ENCODE measurements around the gene PEX6. TPM values are rescaled to one million over a fixed set of nuclear protein-coding genes. Genes with fewer than 3 reads are reported as not detected.
"Not testable (repeated sequence)": the region's sequence is repeated elsewhere in the genome, so short reads cannot be mapped to it uniquely, and the experiment has no call there.

Gene PEX6
- total RNA-seq, 1 experiment from 2014 or later: 13.8 TPM

GRCh38 chr6:43001843-43002242, 22.9 kb upstream of the PEX6 start:
- DNase-seq (ENCODE audit: low read depth): no peak

DNA sequence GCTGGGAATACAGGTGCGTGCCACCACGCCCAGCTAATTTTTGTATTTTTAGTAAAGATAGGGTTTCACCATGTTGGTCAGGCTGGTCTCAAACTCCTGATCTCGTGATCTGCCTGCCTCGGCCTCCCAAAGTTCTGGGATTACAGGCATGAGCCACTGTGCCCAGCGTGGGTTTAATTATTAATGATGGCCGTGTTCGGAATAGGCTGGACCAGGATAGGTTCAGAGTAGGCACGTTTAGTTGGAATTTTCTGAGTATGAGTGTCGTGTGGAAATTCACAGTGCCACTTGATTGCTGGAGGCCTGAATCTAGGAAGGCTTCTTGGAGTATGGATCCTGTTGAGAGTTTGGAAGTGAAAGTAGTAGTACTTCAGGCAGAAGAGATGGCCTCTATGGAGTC, 19.2 kb upstream of the PEX6 start:
- DNase-seq (ENCODE audit: low read depth): not testable (repeated sequence)

DNA sequence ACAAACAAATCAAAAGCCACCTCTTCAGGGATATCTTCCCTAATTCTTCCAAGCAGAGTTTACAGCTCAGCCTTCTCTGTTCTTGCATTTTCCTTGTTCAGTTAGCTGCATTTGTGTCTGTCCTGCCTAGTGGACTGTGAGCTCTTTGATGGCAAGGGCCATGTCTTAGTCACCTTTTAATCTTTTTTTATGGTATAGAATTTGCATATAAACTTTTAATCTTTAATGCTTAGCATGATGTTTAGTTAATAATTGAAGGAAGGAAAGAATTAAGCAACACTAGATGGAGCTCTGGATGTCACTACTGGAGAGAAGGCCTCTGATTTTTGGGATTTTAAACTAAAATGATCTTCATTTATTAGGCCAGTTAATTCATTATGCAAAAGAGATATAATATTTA, 17.5 kb upstream of the PEX6 start:
- DNase-seq (ENCODE audit: low read depth): no peak

- no peak for DNase-seq (ENCODE audit: low read depth)
Measured at GRCh38 chr6:42993445-42993844, 14.5 kb upstream of the PEX6 start.

DNA sequence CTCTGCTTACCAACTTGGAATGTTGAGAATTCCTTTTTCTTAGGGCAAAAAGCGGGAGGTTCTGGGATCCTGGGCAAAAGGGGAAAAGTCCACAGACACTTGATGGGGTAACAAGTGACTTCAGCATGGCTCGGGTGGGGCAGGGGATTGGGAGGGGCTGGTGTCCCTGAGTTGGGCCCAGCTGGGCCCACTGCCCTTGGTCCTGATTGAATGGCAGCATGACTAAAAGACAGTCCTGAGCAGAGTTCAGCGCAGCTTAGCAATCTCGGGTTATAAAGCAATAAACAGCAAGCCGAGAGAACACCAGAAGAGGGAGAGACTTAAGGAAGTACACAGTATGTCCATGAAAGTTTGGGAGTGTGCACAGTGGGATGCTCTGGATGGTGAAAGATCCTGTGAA, 10.9 kb upstream of the PEX6 start:
- DNase-seq (ENCODE audit: low read depth): no peak

DNA sequence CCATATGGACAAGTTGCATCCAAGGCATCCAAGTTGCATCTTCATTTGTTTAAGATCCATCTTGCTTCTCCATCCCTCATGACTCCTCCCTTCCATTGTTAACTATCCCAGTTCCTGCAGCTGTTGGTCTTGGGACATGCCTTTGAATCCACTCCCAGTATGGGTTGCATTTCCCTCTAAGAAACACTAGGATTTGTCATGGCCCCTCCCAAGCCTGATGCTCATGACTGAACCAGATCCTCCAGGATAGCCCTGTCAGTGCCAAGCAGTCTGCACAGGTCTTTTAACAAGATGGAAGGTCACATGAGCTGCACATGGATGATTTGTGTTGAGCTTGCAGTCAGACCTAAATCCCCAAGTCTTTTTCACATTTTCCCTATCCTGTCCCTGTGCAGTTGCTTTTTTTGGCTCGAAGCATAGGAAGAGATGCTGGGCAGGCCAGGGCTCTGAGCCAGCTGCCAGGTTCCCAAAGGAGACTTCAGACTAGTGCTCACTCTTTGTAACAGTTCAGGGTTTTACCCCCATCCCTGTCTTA, 9.6 kb upstream of the PEX6 start:
- no peak for DNase-seq (ENCODE audit: low read depth)

DNA sequence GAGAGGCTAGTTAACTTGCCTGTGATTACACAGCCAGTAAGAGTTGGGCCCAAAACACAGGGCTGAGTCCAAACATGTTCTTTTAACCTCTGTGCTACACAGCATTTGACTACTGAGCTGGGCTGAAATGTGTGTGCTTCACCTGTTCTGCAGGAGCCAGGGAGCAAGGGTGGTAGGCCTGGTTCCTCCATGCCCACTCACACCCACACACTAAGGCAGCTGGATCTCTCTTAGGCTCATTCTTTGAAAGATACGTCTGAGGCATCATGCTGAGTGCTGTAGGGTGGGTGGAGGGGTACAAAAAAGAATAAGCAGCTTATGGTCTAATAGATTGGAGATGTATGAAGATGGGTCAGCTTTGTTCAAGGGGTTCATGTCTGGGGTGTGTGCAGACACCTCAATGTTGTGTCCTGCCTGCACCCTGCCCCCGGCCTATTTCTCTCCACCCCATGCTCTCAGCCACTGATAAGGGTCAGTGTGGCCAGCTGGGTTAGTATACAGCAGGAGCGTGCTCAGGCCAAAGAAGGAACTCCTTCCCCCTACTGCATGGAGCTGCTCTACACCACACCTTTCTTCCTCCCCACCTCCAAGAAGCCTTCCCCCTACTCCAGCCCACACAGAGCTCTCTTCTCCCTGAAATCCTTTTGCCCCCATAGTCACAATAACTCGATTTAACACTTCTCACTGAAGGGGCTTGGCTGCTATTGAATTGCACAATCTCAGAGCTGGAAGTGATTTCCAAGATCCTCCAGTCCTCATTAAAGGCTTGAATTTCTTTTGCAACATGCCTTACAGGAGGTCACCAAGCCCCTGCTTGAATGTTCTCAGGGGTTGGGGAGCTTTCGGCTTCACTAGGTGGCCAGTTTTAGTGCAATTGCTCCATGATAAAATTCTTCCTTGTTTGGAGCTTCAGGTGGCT, 8.8 kb upstream of the PEX6 start:
- no peak for DNase-seq (ENCODE audit: low read depth)

DNA sequence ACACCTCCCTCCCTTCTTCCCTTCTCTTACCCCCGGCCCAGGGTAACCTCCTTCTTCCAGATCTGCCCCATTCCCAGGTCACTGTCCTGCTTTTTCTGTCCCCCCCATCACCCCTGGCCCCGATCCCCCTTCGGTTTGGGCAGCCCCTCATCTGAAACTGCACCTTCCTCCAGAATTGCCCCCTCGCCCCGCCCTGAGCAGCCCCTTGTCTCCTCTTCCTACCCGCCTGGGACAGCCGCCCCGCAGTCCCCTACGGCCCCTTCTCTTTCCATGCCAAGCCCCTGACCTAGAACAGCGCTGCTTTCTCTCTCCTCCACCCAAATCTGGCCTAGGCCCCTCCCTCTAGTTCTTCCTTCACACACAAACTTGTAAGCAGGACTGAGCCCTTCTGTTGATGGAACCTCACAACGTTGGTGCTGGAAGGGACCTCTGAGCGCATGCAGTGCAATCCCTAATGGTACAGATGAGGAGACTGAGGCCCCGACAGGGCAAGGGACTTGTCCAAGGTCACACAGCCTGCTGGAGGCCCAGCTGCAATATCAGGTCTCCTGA, 6.0 kb upstream of the PEX6 start:
- DNase-seq (ENCODE audit: low read depth): no peak

GRCh38 chr6:42984001-42984923, 5.3 kb upstream of the PEX6 start, which contains the start of gene PPP2R5D:
Gene PPP2R5D (plus strand): TSS chr6:42984570. CDS start chr6:42984678, 108 bp downstream.
- peak; percentile 100 for DNase-seq (ENCODE audit: low read depth)

- no peak for DNase-seq (ENCODE audit: low read depth)
Measured at GRCh38 chr6:42981836-42982235, 2.9 kb upstream of the PEX6 start.

DNA sequence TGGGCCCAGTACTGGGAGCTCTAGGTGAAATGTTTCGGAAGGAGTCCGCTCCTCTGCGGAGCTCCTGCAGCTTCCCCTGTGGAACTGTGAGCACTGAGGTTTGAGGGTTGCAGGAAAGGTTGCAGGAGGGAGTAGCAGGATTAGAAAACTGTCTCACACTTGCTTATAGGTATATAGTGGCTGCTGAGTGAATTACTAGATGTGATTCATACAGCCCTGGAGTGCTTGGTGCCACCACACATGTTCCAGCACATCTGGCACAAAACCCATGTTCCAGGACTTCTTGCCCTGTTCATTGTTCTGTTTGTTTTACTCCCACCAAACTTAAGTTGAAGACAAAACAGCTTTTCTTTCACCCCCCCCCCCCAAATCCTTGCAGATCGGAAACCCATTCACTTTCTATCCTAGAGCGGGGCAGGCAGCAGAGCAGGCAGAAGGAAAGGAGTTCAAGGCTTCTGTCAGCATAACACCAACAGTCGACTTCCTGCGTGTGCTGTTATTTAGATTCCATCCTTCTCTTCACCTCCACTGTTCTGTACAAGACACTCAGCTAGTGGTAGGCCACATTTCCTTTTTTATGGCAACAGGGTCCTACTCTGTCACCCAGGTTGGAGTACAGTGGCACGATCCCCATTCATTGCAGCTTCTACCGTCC, 669 bp upstream of the PEX6 start:
- DNase-seq (ENCODE audit: low read depth): peak; percentile 58

- peak; percentile 52 for DNase-seq (ENCODE audit: low read depth)
Measured at GRCh38 chr6:42978487-42978838, 518 bp downstream of the PEX6 start.

GRCh38 chr6:42974919-42975505, 4.0 kb downstream of the PEX6 start:
- no peak for DNase-seq (ENCODE audit: low read depth)

GRCh38 chr6:42973926-42974325, 5.1 kb downstream of the PEX6 start:
- DNase-seq (ENCODE audit: low read depth): no peak

DNA sequence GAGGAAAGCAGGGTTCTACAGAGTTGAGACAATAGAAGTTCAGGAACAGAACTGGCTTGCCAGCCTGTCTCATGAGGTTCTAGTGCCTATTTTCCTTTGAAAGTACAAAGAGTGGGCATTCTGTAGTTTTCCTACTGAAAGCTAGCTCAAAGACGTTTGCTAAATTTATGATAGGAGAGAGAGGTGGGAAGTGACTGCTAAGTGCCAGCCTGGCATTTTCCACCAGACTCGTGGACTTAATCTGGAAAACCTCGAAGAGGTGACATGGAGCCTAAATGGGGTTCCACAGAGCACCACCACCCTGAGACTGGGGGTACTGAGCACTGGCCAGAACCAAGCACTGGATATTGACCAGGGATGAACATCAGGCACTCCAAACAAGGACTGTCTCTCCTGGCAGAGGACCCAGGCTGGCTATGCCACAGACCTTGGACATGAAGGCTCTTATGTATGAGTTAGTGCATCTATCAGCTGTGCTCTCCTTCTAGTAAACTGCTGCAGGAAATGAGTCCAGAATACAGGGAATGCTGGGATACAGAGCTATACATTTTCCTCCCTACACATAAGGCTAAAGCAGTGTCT, 7.1 kb downstream of the PEX6 start:
- no peak for DNase-seq (ENCODE audit: low read depth)

DNA sequence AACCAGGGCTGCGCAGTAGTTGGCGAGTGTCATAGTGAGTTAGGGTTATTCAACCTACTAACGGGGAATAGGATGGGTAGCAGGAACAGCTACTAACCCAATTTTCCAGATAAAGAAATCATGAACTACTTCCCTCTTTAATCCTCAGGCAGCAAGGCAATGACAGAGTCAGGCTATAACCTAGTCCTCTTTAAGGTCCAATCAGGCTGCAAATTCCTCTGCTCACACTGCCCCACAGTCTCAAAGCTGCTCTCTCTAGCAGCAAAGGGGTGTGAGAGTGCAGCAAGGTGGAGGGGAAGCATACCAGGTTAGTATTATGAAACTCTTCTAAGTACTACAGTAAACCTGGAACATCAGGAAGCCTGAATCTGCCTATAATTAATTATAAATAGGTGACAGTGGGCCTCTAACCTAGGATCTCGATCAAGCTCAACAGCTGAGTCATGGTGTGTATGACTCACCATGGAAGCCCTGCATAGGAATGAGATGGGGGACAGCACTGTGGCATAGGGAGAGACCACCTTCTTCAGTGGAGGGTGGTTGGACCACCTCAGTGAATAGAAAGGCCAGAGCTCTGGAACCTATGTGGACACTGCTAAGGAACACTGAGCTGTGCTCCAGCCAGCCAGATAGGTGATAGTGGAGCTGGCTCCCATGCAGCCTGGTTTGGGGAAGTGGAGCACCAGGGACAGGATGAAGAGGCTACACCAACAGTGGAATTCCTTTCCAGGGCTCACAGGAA, 7.9 kb downstream of the PEX6 start:
- DNase-seq (ENCODE audit: low read depth): peak; percentile 63

DNA sequence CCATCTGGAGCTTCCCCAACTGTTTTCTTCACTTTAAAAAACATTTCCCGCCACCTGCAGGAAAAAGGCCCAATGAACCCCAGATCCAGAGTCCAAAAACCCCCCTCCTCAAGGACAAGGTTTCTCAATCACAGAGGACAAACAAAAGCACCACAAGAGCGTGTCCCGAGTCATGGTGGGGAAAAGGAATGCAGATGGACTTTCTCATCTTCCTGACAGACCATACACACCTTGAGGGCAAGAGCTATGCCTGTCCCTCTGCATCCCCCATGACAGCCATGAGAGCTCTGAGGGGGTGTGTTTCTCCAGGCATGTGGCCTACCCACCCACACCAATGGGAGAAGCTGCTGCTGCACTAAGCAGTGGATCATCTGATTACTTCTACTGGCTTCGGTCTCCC, 9.0 kb downstream of the PEX6 start:
- DNase-seq (ENCODE audit: low read depth): no peak

DNA sequence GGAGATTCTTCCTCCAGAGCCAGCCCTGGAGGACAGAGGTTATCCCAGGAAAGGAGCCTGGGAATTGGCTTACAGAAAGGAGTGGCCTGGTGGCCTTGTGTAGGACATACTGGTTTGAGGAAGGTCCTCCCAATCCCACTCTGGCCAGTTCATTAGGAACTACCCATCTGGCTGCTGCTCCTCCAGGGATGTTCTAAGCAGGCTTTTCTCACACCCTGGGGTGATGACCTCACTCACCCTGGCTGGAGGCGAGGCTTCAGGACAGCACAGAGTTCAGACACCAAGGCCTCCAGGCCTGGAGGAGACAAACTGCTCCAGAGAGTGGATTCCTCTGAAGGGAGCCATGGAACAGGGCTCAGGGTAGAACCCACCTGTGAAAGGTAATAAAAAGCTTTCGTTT, 9.6 kb downstream of the PEX6 start:
- no peak for DNase-seq (ENCODE audit: low read depth)

DNA sequence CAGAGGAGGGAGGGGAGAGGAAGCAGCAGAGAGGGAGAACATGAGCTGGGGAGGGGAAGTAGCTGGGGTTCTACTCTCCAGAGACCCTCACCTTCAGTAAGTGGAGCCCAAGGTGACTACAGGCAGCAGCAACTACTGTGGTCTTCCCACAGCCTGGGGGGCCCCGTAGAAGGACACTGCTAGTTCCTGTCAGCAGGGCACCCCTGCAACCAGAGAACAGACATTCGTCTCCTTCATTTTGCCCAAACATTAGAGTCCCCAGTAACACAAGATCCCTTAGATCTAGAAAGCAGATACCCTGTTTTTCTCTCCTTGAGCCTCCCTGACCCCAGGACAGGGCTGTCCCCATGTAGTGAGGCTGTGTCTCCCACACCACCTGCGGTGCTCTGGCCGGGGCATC, 10.2 kb downstream of the PEX6 start:
- DNase-seq (ENCODE audit: low read depth): no peak

DNA sequence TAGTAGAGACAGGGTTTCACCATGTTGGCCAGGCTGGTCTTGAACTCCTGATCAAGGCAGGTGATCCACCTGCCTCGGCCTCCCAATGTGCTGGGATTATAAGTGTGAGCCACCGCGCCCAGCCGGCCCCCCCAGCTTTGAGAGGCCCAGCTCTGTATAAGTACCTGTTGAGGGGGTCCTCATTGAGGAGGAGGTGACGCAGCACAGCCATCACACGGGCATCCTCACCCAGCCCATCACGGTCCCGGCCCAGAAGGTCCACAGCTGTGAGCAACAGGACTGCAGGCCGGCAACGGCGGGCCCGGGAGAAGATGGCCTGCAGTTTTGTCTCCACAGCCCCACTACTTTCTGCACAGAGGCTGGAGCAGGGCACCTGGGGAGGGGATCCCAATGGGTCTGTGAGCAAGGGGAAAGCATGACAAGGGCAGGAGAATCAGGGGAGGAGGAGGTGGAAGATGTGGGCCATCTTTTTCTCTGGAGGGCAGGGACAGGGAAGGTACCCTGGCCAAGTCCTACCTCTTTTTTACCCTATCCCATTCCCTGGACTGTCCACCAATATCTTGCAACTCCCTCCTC, 10.8 kb downstream of the PEX6 start:
- no peak for DNase-seq (ENCODE audit: low read depth)
